Measurements from ENCODE around the gene IKZF3. TPM values are rescaled to one million over a fixed set of nuclear protein-coding genes. Genes with fewer than 3 reads are reported as not detected.

Gene IKZF3
- total and polyA plus RNA-seq, 5 experiments from 2014 or later: 18.8 to 118 (median 59.2) TPM

DNA sequence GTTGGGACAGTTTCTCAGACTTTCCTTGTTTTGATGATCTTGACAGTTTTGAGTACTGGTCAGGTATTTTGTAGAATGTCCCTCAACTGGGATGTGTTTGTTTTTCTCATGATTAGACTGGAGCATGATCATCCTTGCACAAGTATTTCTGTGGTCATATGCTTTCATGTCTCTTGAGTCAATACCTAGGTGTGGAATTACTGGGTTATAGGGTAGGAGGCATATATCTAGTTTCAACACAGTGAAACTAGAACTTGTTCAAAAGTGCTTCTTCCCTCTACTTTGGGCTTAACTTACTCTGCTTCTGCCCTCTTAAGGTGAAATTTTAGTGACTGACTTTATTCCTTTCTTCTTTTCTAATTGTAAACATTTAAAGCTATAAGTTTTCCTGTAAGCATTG is 30.1 kb downstream of the IKZF3 start:
- H3K4me1 Mint-ChIP-seq: peaks cover 20 to 57% (median 45%) of the 10 kb centered on the region in 4 donors
- H3K27ac Mint-ChIP-seq: peak overlapping the region; percentile 12 to 86 (median 78)
- DNase-seq (no peak), ATAC-seq (no peak)
- POLR2A ChIA-PET: interaction anchor here (0.6 to 1.8 kb wide), 4 partner anchors 20 to 79 kb away, joined by 3 to 8 read pairs (median 4); no protein-coding TSS in a partner anchor
- H3K4me3 Mint-ChIP-seq: peak overlapping the region in 1 of 10 donors; percentile 28
- peaks cover 21 to 59% (median 43%) of the 10 kb centered on the region in 3 donors for H3K36me3 Mint-ChIP-seq
- H3K27me3 Mint-ChIP-seq: no peaks in the 10 kb centered on the region
- peaks cover 3 to 23% (median 12%) of the 10 kb centered on the region in 9 donors for H3K9me3 Mint-ChIP-seq

DNA sequence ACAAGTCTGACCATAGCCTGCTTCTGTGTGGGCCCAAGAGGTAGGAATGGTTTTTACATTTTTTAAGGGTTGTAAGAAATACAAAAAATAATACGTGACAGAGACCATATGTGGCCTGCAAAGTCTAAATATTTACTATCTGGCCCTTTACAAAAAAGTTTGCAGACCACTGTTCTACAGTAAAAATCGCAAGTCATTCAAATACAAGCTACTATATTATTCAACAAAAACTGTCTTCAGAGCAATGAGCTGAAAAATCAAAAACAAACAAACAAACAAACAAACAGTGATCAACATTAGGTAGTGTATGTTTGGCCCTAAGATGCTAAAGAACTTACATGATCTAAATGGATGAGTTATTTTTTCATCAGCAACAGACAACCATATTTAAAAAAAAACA is 32.5 kb downstream of the IKZF3 start:
- ATAC-seq: no peak
- Mint-ChIP-seq H3K4me3 (no peak overlapping the region), H3K27ac (peak overlapping the region in 5 of 10 donors; percentile 23 to 78 (median 39)), H3K9me3 (peaks cover 0 to 11% (median 3%) of the 10 kb centered on the region in 9 donors), H3K27me3 (no peaks in the 10 kb centered on the region), H3K36me3 (peaks cover 16 to 70% (median 48%) of the 10 kb centered on the region in 3 donors), H3K4me1 (peaks cover 17 to 58% (median 44%) of the 10 kb centered on the region in 4 donors)
- POLR2A ChIA-PET: interaction anchor here (0.8 kb wide), 1 partner anchor 29 kb away, joined by 3 read pairs; no protein-coding TSS in a partner anchor
- DNase-seq: no peak

- Mint-ChIP-seq H3K9me3 (peaks cover 0 to 23% (median 10%) of the 10 kb centered on the region in 9 donors), H3K4me1 (peaks cover 12 to 42% (median 28%) of the 10 kb centered on the region in 4 donors), H3K4me3 (no peak overlapping the region), H3K27me3 (no peaks in the 10 kb centered on the region), H3K36me3 (peaks cover 24 to 84% (median 60%) of the 10 kb centered on the region in 3 donors), H3K27ac (peak overlapping the region in 8 of 10 donors; percentile 5 to 88 (median 61))
- no peak for DNase-seq
- POLR2A ChIA-PET: interaction anchor here (0.7 to 1.1 kb wide), 2 partner anchors 15 to 67 kb away, joined by 3 read pairs; no protein-coding TSS in a partner anchor
- no peak for ATAC-seq
Measured at GRCh38 chr17:39828443-39828842, 35.7 kb downstream of the IKZF3 start.

DNA sequence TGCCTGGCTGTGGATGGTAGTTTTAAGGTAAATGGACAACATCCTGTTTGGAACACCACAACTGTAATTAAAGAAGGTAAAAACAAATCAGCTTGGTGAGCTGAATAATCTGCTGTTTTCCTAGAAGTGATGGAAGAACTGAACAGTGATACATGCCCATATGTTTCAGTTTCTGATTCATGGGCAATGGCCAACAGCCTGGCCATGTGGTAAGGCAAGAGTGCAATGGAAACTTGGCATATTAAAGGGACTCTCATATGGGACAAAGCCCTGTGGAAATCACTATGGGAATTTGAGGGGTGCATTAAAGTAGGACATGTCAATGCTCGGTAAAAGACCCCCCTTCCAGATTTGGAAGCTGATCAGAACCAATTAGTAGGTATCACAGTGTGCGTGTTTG is 37.8 kb downstream of the IKZF3 start:
- Mint-ChIP-seq H3K4me1 (peaks cover 7 to 42% (median 32%) of the 10 kb centered on the region in 4 donors), H3K36me3 (peaks cover 33 to 97% (median 76%) of the 10 kb centered on the region in 3 donors), H3K27me3 (no peaks in the 10 kb centered on the region), H3K9me3 (peaks cover 5 to 38% (median 15%) of the 10 kb centered on the region in 9 donors), H3K27ac (peak overlapping the region in 9 of 10 donors; percentile 42 to 88 (median 72)), H3K4me3 (no peak overlapping the region)
- POLR2A ChIA-PET: interaction anchor here (0.8 to 2.3 kb wide), 3 partner anchors 20 to 71 kb away, joined by 3 to 5 read pairs (median 3); no protein-coding TSS in a partner anchor
- DNase-seq (no peak), ATAC-seq (no peak)

DNA sequence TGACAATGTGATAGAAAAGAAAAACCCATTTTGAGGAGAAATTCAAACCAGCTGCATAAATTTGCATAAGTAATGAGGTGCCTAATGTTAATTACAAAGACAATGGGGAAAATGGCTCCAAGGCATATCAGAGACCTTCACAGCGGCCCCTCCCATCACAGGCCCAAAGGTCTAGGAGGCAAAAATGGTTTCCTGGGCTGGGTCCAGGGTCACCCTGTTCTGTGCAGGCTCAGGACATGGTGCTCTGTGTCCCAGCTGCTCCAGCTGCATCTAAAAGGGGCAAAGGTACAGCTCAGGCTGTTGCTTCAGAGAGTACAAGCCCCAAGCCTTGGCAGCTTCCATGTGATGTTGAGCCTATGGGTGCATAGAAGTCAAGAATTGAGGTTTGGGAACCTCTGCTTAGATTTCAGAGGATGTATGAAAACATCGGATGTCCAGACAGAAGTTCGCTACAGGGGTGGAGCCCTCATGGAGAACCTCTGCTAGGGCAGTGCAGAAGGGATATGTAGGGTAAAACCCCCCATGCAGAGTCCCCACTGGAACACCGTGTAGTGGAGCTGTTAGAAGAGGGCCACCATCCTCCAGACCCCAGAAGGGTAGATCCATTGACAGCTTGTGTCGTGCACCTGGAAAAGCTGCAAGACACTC is 40.6 kb downstream of the IKZF3 start:
- Mint-ChIP-seq H3K4me3 (peak overlapping the region in 1 of 10 donors; percentile 12), H3K27ac (peak overlapping the region in 7 of 10 donors; percentile 44 to 97 (median 78)), H3K27me3 (no peaks in the 10 kb centered on the region), H3K4me1 (peaks cover 20 to 55% (median 48%) of the 10 kb centered on the region in 4 donors), H3K36me3 (peaks cover 33 to 81% (median 75%) of the 10 kb centered on the region in 3 donors), H3K9me3 (peaks cover 5 to 38% (median 15%) of the 10 kb centered on the region in 9 donors)
- POLR2A ChIA-PET: interaction anchor here (0.5 to 1.2 kb wide), 3 partner anchors 9 to 38 kb away, joined by 3 to 6 read pairs (median 3); no protein-coding TSS in a partner anchor
- DNase-seq (peak in 2 of 10 donors; percentile 18 to 24), ATAC-seq (no peak)

DNA sequence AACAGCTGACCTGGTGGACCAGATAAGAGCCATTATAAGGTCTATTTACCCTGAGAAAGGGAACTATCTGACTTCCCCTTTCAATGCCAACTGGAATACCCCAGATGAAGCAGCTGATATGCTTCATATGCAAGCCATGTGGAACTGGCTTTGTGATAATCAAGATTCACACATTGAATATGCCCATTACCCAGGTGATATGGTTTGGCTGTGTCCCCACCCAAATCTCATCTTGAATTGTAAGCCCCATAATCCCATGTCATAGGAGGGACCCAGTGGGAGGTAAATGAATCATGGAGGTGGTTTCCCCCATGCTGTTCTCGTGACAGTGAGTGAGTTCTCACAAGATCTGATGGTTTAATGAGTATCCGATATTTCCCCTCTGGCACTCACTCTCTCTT is 42.1 kb downstream of the IKZF3 start:
- Mint-ChIP-seq H3K4me1 (peaks cover 21 to 57% (median 56%) of the 10 kb centered on the region in 4 donors), H3K9me3 (peaks cover 5 to 38% (median 15%) of the 10 kb centered on the region in 9 donors), H3K27ac (peak overlapping the region; percentile 88 to 97 (median 94)), H3K36me3 (peaks cover 27 to 68% (median 61%) of the 10 kb centered on the region in 3 donors), H3K4me3 (peak overlapping the region in 1 of 10 donors; percentile 15), H3K27me3 (no peaks in the 10 kb centered on the region)
- no peak for ATAC-seq
- DNase-seq: no peak
- POLR2A ChIA-PET: interaction anchor here (0.8 to 4.6 kb wide), 7 partner anchors 9 to 67 kb away, joined by 3 to 26 read pairs (median 6); no protein-coding TSS in a partner anchor

GRCh38 chr17:39820987-39821386 is 43.1 kb downstream of the IKZF3 start:
- ATAC-seq (no peak), DNase-seq (no peak)
- peak overlapping the region; percentile 88 to 97 (median 94) for H3K27ac Mint-ChIP-seq
- no peaks in the 10 kb centered on the region for H3K27me3 Mint-ChIP-seq
- peaks cover 21 to 62% (median 54%) of the 10 kb centered on the region in 4 donors for H3K4me1 Mint-ChIP-seq
- POLR2A ChIA-PET: interaction anchor here (0.7 to 4.6 kb wide), 12 partner anchors 8 to 102 kb away, joined by 3 to 26 read pairs (median 5); partner anchors contain the start of gene IKZF3
- H3K36me3 Mint-ChIP-seq: peaks cover 27 to 57% (median 50%) of the 10 kb centered on the region in 3 donors
- peak overlapping the region in 9 of 10 donors; percentile 23 to 79 (median 53) for H3K4me3 Mint-ChIP-seq
- peaks cover 5 to 38% (median 15%) of the 10 kb centered on the region in 9 donors for H3K9me3 Mint-ChIP-seq

DNA sequence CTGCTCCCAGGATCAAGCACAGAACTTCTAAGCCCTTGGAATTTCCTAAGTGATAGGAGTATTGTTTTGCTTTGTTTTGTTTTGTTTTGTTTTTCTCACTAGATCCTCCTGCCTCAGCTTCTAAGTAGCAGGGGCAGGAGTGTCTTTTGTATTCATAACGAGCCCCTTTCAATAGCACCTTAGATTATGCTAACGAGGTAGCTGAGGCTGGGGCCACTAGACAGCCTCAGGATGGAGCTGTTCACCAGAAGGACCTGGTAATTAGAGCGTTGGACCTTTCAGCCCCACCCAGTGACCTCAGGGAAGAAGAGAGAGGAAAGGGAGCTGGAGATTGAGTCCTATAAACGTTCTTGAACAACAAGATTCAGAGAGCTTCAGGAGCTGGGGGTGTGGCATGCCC is 43.6 kb downstream of the IKZF3 start:
- Mint-ChIP-seq H3K9me3 (peaks cover 5 to 37% (median 15%) of the 10 kb centered on the region in 9 donors), H3K27me3 (no peaks in the 10 kb centered on the region), H3K36me3 (peaks cover 26 to 57% (median 50%) of the 10 kb centered on the region in 3 donors), H3K4me3 (peak overlapping the region; percentile 31 to 79 (median 66)), H3K27ac (peak overlapping the region; percentile 88 to 97 (median 94)), H3K4me1 (peaks cover 21 to 66% (median 58%) of the 10 kb centered on the region in 4 donors)
- no peak for DNase-seq
- peak in 1 of 2 donors; percentile 17 for ATAC-seq
- POLR2A ChIA-PET: interaction anchor here (0.5 to 4.6 kb wide), 9 partner anchors 8 to 102 kb away, joined by 3 to 26 read pairs (median 5); partner anchors contain the start of gene IKZF3

GRCh38 chr17:39818358-39819000 is 45.6 kb downstream of the IKZF3 start:
- peaks cover 8 to 40% (median 31%) of the 10 kb centered on the region in 3 donors for H3K36me3 Mint-ChIP-seq
- peak overlapping the region; percentile 88 to 97 (median 93) for H3K27ac Mint-ChIP-seq
- peaks cover 31 to 87% (median 77%) of the 10 kb centered on the region in 4 donors for H3K4me1 Mint-ChIP-seq
- POLR2A ChIA-PET: interaction anchor here (1.1 to 4.6 kb wide), 12 partner anchors 17 to 108 kb away, joined by 3 to 26 read pairs (median 8); partner anchors contain the start of gene IKZF3
- H3K4me3 Mint-ChIP-seq: peak overlapping the region; percentile 23 to 75 (median 48)
- H3K27me3 Mint-ChIP-seq: no peaks in the 10 kb centered on the region
- H3K9me3 Mint-ChIP-seq: peaks cover 0 to 18% (median 9%) of the 10 kb centered on the region in 9 donors
- DNase-seq (no peak), ATAC-seq (no peak)

DNA sequence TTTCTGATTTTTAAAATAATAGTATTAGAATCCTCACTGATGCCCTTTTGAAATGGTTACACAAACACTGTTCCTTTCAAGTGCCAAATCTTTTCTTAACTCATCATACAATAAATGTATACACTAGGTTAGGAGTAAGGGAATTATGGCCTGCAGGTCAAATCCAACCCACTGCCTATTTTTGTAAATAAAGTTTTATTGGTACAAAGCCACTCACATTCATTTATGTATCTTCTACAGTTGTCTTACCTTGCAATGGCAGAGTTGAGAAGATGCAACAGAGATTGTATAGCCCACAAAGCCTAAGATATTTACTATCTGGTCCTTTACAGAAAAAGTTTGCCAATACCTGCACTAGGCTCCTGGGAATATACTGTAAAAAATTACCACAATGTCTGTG is 47.8 kb downstream of the IKZF3 start:
- Mint-ChIP-seq H3K9me3 (no peaks in the 10 kb centered on the region), H3K4me1 (peaks cover 38 to 88% (median 79%) of the 10 kb centered on the region in 4 donors), H3K4me3 (no peak overlapping the region), H3K27me3 (no peaks in the 10 kb centered on the region), H3K36me3 (peaks cover 0 to 26% (median 9%) of the 10 kb centered on the region in 3 donors), H3K27ac (peak overlapping the region in 7 of 10 donors; percentile 20 to 97 (median 55))
- POLR2A ChIA-PET: interaction anchor here (0.7 to 6.0 kb wide), 2 partner anchors 24 to 62 kb away, joined by 3 to 47 read pairs; no protein-coding TSS in a partner anchor
- no peak for DNase-seq
- no peak for ATAC-seq

DNA sequence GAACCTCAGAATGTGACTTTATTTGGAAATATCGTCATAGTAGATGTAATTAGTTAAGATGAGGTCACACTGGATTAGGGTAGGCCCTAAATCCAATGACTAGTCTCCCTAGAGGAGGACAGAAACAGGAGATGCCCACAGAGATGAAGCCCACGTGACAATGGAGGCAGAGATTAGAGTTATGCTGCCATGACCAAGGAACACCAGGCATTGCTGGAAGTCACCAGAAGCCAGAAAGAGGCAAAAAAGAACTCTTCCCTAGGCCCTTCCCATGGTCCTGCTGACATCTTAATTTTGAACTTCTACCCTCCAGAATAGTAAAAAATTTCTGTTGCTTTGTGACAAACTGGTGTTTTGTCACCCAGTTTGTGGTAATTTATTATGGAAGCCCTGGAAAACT is 49.6 kb downstream of the IKZF3 start:
- peaks cover 0 to 24% (median 7%) of the 10 kb centered on the region in 3 donors for H3K36me3 Mint-ChIP-seq
- no peak for ATAC-seq
- H3K9me3 Mint-ChIP-seq: no peaks in the 10 kb centered on the region
- peaks cover 32 to 84% (median 70%) of the 10 kb centered on the region in 4 donors for H3K4me1 Mint-ChIP-seq
- H3K27me3 Mint-ChIP-seq: no peaks in the 10 kb centered on the region
- POLR2A ChIA-PET: interaction anchor here (0.6 to 6.0 kb wide), 16 partner anchors 9 to 353 kb away, joined by 3 to 47 read pairs (median 4); partner anchors contain the start of genes CDK12 and IKZF3
- peak overlapping the region; percentile 89 to 98 (median 95) for H3K27ac Mint-ChIP-seq
- H3K4me3 Mint-ChIP-seq: peak overlapping the region in 8 of 10 donors; percentile 10 to 87 (median 80)
- DNase-seq: no peak

Data from naive thymus-derived CD8-positive, alpha-beta T cell (primary cell).